ENCODE measurements around the gene CST3.
"Not testable (repeated sequence)": the region's sequence is repeated elsewhere in the genome, so short reads cannot be mapped to it uniquely, and the experiment has no call there.

The CST3 gene

DNA sequence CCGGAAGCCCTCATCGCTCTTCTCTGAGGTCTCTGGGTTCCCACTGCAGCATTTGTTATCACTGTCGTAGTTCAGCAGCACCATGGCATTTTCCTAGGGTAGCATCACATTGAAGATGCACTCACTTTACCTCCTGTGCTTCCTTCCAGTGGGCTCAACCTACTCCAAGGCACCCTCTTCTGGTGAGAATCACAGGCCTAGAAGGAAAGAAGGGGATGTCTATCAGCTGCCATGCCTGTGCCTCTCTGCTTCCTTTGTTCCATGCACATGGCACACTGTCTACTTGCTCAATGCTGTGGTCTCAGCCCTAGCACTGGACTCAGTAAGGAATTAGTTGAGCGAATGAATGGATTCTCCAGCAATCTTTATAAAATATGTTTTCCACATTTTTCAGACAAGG, 28.4 kb upstream of the CST3 start:
- peaks cover 0 to 14% of the 10 kb centered on the region in 2 donors for H3K27me3 ChIP-seq
- H3K4me3 ChIP-seq, result no peak overlapping the region
- DNase-seq, result no peak
- H3K27ac ChIP-seq, result no peak overlapping the region
- H3K4me1 ChIP-seq, result no peaks in the 10 kb centered on the region
- TF ChIP-seq, protein P1, sequence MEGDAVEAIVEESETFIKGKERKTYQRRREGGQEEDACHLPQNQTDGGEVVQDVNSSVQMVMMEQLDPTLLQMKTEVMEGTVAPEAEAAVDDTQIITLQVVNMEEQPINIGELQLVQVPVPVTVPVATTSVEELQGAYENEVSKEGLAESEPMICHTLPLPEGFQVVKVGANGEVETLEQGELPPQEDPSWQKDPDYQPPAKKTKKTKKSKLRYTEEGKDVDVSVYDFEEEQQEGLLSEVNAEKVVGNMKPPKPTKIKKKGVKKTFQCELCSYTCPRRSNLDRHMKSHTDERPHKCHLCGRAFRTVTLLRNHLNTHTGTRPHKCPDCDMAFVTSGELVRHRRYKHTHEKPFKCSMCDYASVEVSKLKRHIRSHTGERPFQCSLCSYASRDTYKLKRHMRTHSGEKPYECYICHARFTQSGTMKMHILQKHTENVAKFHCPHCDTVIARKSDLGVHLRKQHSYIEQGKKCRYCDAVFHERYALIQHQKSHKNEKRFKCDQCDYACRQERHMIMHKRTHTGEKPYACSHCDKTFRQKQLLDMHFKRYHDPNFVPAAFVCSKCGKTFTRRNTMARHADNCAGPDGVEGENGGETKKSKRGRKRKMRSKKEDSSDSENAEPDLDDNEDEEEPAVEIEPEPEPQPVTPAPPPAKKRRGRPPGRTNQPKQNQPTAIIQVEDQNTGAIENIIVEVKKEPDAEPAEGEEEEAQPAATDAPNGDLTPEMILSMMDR (IDR thresholded peaks at IDR 0.05), result no peak
- no peaks in the 10 kb centered on the region for H3K9me3 ChIP-seq
- H3K36me3 ChIP-seq, result no peaks in the 10 kb centered on the region
- intact Hi-C loops (cut with DNase I; ENCODE audit: low total_unique reads), result no loop called here

DNA sequence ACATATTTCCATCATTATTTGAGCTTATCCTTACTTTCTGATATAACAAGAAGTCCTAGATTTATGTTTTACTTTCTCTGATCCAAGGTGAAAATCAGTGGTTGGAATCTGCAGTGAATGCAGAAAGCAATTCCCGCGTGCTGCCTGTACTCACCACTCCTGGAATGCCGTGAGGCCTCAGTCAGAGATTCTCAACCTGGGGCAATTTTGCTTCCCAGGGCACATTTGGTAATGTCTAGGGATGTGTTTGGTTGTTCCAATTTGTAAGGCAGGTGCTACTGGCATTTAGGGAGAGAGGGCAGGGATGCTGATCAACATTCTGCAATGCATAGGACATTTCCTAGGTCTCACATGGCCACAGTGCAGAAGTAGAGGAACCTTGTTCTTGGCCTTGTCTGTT, 27.2 kb upstream of the CST3 start:
- no peak overlapping the region for H3K4me3 ChIP-seq
- H3K9me3 ChIP-seq, result no peaks in the 10 kb centered on the region
- DNase-seq, result no peak
- no peaks in the 10 kb centered on the region for H3K4me1 ChIP-seq
- H3K36me3 ChIP-seq, result no peaks in the 10 kb centered on the region
- H3K27me3 ChIP-seq, result peaks cover 0 to 14% of the 10 kb centered on the region in 2 donors
- H3K27ac ChIP-seq, result no peak overlapping the region
- intact Hi-C loops (cut with DNase I; ENCODE audit: low total_unique reads), result no loop called here
- TF ChIP-seq, protein P1 (IDR thresholded peaks at IDR 0.05), result no peak

DNA sequence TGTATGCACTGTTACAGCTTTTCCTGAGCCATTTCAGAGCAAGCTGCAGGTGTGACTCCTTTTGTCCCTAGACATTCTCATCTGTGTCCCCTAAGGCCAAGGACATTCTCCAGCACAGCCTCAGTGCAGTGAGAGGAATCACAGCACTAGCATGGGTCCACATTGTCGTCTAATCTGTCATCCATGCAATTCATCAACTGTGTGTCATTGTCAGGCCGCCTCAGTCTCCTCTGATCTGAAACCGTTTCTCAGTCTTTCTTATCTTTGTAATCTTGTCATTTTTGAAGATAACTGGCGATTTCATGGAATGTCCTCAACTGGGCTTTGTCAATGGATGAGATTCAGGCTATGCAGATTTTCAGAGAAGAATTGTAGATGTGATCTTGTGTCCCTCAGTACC, 26.3 kb upstream of the CST3 start:
- H3K4me3 ChIP-seq; DNase-seq; H3K27ac ChIP-seq; intact Hi-C loops (cut with DNase I; ENCODE audit: low total_unique reads); H3K9me3 ChIP-seq; H3K36me3 ChIP-seq; H3K4me1 ChIP-seq: not testable (repeated sequence)
- H3K27me3 ChIP-seq, result peaks cover 0 to 14% of the 10 kb centered on the region in 2 donors

DNA sequence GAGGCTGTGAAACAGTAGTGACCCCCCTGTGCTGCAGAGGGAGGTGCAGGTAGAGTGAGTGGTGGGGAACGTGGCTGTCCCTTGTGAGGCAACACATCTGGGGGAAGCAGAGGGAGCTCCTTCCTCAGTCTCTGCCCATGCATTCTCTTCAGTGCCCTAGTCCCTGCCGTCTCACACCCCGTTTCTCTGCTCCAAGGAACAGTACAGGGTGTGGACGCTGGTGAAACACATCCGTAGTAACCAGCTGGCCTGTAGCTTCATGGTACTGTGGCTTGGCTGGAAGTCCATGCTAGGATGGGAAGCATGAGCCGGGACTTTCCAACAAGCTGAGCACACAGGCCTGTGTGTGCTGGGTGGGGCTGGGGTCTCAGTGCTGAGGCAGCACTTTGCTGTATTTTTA, 25.4 kb upstream of the CST3 start:
- DNase-seq, result peak in 1 of 2 donors; percentile 41
- Histone ChIP-seq H3K36me3 (no peaks in the 10 kb centered on the region), H3K9me3 (no peaks in the 10 kb centered on the region), H3K4me1 (no peaks in the 10 kb centered on the region), H3K27me3 (peaks cover 0 to 6% of the 10 kb centered on the region in 2 donors), H3K4me3 (no peak overlapping the region), H3K27ac (no peak overlapping the region)
- TF ChIP-seq, protein P1 (IDR thresholded peaks at IDR 0.05), result no peak
- intact Hi-C loops (cut with DNase I; ENCODE audit: low total_unique reads), result no loop called here

DNA sequence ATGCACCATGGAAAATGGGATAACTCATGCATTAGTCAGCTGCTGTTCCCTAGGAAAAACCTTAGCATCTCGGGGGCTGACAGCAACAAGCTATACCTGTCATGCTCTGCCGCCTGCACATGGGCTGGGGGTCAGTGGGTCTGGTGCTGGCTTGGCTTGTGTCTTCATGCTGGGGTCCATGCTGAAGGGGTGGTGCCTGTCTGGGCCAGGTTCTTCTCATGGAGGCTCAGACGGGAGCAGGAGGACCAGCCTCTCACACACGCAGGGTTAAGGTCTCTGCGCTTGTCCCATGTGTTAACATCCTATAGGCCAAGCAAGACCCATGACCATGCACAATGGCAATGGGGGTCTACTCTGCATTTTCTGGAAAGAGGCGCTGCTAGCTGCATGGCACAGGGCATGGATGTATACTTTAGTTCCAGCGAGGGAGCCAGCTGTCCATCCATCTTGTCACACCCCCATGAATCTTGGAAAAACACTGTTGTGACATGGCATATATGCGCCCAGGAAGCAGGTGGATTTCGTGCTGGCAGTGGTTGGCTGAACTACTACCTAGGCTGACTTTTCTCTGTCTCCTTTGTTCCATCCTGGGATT, 24.6 kb upstream of the CST3 start:
- no peak overlapping the region for H3K27ac ChIP-seq
- intact Hi-C loops (cut with DNase I; ENCODE audit: low total_unique reads), result no loop called here
- no peak for DNase-seq
- TF ChIP-seq, protein P1 (IDR thresholded peaks at IDR 0.05), result no peak
- no peaks in the 10 kb centered on the region for H3K36me3 ChIP-seq
- H3K4me1 ChIP-seq, result no peaks in the 10 kb centered on the region
- H3K9me3 ChIP-seq, result no peaks in the 10 kb centered on the region
- no peak overlapping the region for H3K4me3 ChIP-seq
- H3K27me3 ChIP-seq, result no peaks in the 10 kb centered on the region

DNA sequence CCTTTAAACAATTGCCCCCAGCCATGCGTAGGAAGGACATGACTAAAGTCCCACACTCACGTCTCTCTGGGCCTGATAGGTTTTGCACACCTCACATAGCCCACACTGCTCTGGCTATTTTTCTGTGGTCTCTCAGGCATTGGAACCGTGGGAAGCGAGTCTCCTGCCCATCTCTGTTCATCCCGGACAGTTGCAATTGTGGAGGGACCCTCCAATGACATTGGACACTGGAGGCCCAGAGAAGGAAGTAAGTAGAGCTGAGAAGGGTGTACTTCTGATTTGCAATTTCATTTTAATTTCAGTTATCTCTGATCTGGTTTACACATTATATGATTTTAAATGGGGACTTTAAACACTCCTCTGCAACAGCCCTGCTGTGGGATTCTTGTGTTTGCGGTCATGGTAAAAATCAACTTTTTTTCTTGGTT, 23.3 kb upstream of the CST3 start:
- DNase-seq, result no peak
- no peaks in the 10 kb centered on the region for H3K9me3 ChIP-seq
- no peak overlapping the region for H3K4me3 ChIP-seq
- peaks cover 0 to 2% (median 0%) of the 10 kb centered on the region in 4 donors for H3K4me1 ChIP-seq
- TF ChIP-seq, protein P1 (IDR thresholded peaks at IDR 0.05), result no peak
- intact Hi-C loops (cut with DNase I; ENCODE audit: low total_unique reads), result no loop called here
- no peak overlapping the region for H3K27ac ChIP-seq
- no peaks in the 10 kb centered on the region for H3K27me3 ChIP-seq
- H3K36me3 ChIP-seq, result no peaks in the 10 kb centered on the region

All from tibial artery (tissue), 4 donors.